SU-DHL-6 (cell line): ENCODE data around the gene HCFC1.

ENCODE experiments used
- EZH2phosphoT487 ChIP-seq: fragments of 200-600 bp; sonication (generic), shearing (Covaris generic); conservative IDR thresholded peaks from 2 replicates; pipeline ENCODE4 v1.6.1; 2018; ENCODE audit warnings: mild to moderate bottlenecking, antibody characterized with exemption, low read length, moderate library complexity, mixed read lengths
- TF ChIP-seq, protein P1 (sequence below): fragments of 200-600 bp; sonication (generic); IDR thresholded peaks from one replicate; pipeline ENCODE4 v1.5.1; 2017; ENCODE audit warnings: antibody characterized with exemption, mild to moderate bottlenecking, low read length, moderate library complexity; ENCODE audit not compliant: insufficient read depth, poor library complexity, severe bottlenecking

DNA sequence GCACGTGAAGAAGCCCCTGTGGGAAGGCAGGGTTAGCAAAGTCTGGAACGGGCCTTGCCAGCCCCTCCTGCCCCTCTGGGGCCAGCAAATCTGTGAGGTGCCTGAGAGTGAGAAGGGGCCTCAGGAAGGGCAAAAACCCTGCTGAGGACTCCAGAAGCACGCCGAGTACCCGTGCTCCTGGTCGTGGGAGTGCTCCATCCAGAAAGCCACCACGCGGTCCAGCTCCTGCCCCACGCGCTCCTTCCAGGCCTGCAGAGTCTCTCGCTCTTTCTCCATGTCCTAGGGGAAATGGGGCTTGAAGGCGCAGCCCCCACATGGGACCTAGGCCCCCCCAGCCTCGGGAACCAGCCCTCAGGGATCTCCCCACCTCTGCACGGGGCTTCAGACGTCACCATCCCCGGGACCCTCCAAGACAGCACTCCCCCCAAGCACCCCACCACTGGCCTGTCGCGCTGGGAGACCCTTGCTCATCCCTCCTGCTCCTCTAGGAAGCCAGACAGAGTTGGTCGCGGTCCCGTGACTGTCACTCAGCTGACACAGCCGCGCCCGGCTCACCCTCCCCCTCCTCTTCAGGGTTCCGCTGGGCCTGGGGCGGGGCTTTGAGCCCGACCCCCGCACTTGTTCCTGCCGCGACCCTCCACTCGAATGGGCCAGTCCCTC lies 27.3 kb downstream of the HCFC1 start, which contains the start of gene RENBP:
- no peak for TF ChIP-seq EZH2phosphoT487
- TF ChIP-seq, protein P1, sequence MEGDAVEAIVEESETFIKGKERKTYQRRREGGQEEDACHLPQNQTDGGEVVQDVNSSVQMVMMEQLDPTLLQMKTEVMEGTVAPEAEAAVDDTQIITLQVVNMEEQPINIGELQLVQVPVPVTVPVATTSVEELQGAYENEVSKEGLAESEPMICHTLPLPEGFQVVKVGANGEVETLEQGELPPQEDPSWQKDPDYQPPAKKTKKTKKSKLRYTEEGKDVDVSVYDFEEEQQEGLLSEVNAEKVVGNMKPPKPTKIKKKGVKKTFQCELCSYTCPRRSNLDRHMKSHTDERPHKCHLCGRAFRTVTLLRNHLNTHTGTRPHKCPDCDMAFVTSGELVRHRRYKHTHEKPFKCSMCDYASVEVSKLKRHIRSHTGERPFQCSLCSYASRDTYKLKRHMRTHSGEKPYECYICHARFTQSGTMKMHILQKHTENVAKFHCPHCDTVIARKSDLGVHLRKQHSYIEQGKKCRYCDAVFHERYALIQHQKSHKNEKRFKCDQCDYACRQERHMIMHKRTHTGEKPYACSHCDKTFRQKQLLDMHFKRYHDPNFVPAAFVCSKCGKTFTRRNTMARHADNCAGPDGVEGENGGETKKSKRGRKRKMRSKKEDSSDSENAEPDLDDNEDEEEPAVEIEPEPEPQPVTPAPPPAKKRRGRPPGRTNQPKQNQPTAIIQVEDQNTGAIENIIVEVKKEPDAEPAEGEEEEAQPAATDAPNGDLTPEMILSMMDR: no peak
